ENCODE data around the gene RAMP1.

- TF ChIP-seq CTCF (IDR thresholded peaks at IDR 0.05) (no peak), POLR2A (IDR thresholded peaks at IDR 0.05) (no peak), POLR2AphosphoS5 (IDR thresholded peaks at IDR 0.05) (no peak), EP300 (IDR thresholded peaks at IDR 0.05) (no peak)
These were observed 79.8 kb downstream of the RAMP1 start for GRCh38 chr2:237939251-237939650.

Data from suprapubic skin (tissue), 4 donors.